ENCODE results near the gene PALD1.

DNA sequence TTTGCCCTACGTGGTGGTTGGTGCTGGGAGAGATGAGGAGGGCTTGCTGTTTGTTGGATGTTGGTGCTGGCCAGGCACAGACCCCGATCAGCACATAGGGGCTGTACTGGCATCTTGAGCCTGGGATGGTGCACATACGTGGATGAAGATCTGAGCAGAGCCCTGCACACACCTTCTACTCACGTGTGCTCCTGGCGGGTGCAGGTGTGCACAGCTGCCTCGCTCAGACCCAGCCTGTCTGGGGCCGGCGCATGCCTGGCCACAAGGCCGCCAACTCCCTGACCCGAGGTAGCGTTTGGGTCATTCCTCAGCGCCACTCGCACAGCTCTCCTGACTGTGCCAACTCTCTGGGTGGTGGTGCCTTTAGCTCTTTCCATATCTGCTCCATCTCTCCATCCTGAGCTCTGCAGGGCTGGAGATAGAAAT, 18.6 kb downstream of the PALD1 start:
- no peak for TF ChIP-seq EZH2phosphoT487 (IDR thresholded peaks at IDR 0.05)
- TF ChIP-seq, protein P1, sequence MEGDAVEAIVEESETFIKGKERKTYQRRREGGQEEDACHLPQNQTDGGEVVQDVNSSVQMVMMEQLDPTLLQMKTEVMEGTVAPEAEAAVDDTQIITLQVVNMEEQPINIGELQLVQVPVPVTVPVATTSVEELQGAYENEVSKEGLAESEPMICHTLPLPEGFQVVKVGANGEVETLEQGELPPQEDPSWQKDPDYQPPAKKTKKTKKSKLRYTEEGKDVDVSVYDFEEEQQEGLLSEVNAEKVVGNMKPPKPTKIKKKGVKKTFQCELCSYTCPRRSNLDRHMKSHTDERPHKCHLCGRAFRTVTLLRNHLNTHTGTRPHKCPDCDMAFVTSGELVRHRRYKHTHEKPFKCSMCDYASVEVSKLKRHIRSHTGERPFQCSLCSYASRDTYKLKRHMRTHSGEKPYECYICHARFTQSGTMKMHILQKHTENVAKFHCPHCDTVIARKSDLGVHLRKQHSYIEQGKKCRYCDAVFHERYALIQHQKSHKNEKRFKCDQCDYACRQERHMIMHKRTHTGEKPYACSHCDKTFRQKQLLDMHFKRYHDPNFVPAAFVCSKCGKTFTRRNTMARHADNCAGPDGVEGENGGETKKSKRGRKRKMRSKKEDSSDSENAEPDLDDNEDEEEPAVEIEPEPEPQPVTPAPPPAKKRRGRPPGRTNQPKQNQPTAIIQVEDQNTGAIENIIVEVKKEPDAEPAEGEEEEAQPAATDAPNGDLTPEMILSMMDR (IDR thresholded peaks at IDR 0.05) = no peak

Data from neural progenitor cell (in vitro differentiated cells).